ENCODE data around the gene RCBTB1. TPM values are rescaled to one million over a fixed set of nuclear protein-coding genes. Genes with fewer than 3 reads are reported as not detected.

RCBTB1 gene
- total RNA-seq, 4 donors from 2014 or later, result 13.2 to 29.1 (median 20.1) TPM

- H3K4me1 ChIP-seq, result no peaks in the 10 kb centered on the region
- H3K27ac ChIP-seq, result no peak overlapping the region
- TF ChIP-seq EP300 (IDR thresholded peaks at IDR 0.05) (no peak), CTCF (IDR thresholded peaks at IDR 0.05) (no peak), POLR2AphosphoS5 (IDR thresholded peaks at IDR 0.05) (no peak), POLR2A (IDR thresholded peaks at IDR 0.05) (no peak)
- no peak overlapping the region for H3K4me3 ChIP-seq
- H3K9me3 ChIP-seq, result no peaks in the 10 kb centered on the region
- 71 to 88% methylated on average over 8 to 10 of the region's 10 CpGs for WGBS, 2 donors (ENCODE audit: low coverage in 1 of 2)
- H3K27me3 ChIP-seq, result no peaks in the 10 kb centered on the region
- H3K36me3 ChIP-seq, result peaks cover 0 to 99% of the 10 kb centered on the region in 2 donors
- ATAC-seq, result no peak
Observed at GRCh38 chr13:49550942-49551644, 34.3 kb downstream of the RCBTB1 start.

- Histone ChIP-seq H3K27ac (no peak overlapping the region), H3K4me3 (no peak overlapping the region), H3K27me3 (no peaks in the 10 kb centered on the region), H3K4me1 (no peaks in the 10 kb centered on the region), H3K9me3 (no peaks in the 10 kb centered on the region), H3K36me3 (peaks cover 0 to 100% of the 10 kb centered on the region in 2 donors)
- TF ChIP-seq CTCF (IDR thresholded peaks at IDR 0.05) (peak in 3 of 4 experiments; percentile 14 to 36 (median 27)), POLR2AphosphoS5 (IDR thresholded peaks at IDR 0.05) (no peak)
- ATAC-seq, result peak; percentile 31
- 77 to 100% methylated on average over 2 to 15 of the region's 15 CpGs for WGBS, 2 donors (ENCODE audit: low coverage in 1 of 2)
Observed at GRCh38 chr13:49549289-49549688, 36.1 kb downstream of the RCBTB1 start.

- Histone ChIP-seq H3K27me3 (no peaks in the 10 kb centered on the region), H3K4me3 (no peak overlapping the region), H3K36me3 (peaks cover 0 to 100% of the 10 kb centered on the region in 2 donors), H3K4me1 (no peaks in the 10 kb centered on the region), H3K9me3 (no peaks in the 10 kb centered on the region), H3K27ac (no peak overlapping the region)
- ATAC-seq, result no peak
- no peak for TF ChIP-seq POLR2A (IDR thresholded peaks at IDR 0.05)
- no peak for TF ChIP-seq CTCF (IDR thresholded peaks at IDR 0.05)
- no peak for TF ChIP-seq EP300 (IDR thresholded peaks at IDR 0.05)
- no peak for TF ChIP-seq POLR2AphosphoS5 (IDR thresholded peaks at IDR 0.05)
- 92 to 93% methylated on average over 7 to 9 of the region's 9 CpGs for WGBS, 2 donors (ENCODE audit: low coverage in 1 of 2)
Observed at GRCh38 chr13:49546561-49546960, 38.8 kb downstream of the RCBTB1 start.

- Histone ChIP-seq H3K27ac (no peak overlapping the region), H3K4me1 (no peaks in the 10 kb centered on the region), H3K36me3 (peaks cover 3 to 100% of the 10 kb centered on the region in 2 donors), H3K9me3 (no peaks in the 10 kb centered on the region), H3K27me3 (no peaks in the 10 kb centered on the region), H3K4me3 (no peak overlapping the region)
- ATAC-seq, result no peak
- TF ChIP-seq POLR2A (IDR thresholded peaks at IDR 0.05) (no peak), POLR2AphosphoS5 (IDR thresholded peaks at IDR 0.05) (no peak), CTCF (IDR thresholded peaks at IDR 0.05) (no peak), EP300 (IDR thresholded peaks at IDR 0.05) (no peak)
- WGBS, 2 donors (ENCODE audit: low coverage in 1 of 2), result 83 to 89% methylated on average over 3 to 4 of the region's 4 CpGs
Observed at GRCh38 chr13:49545661-49546060, 39.7 kb downstream of the RCBTB1 start.

GRCh38 chr13:49543656-49544055 lies 41.7 kb downstream of the RCBTB1 start:
- no peaks in the 10 kb centered on the region for H3K27me3 ChIP-seq
- 95 to 100% methylated on average over 1 to 3 of the region's 3 CpGs for WGBS, 2 donors (ENCODE audit: low coverage in 1 of 2)
- H3K27ac ChIP-seq, result no peak overlapping the region
- TF ChIP-seq CTCF (IDR thresholded peaks at IDR 0.05), result no peak
- no peak for TF ChIP-seq POLR2A (IDR thresholded peaks at IDR 0.05)
- TF ChIP-seq EP300 (IDR thresholded peaks at IDR 0.05), result no peak
- TF ChIP-seq POLR2AphosphoS5 (IDR thresholded peaks at IDR 0.05), result no peak
- peaks cover 0 to 5% (median 0%) of the 10 kb centered on the region in 3 donors for H3K4me1 ChIP-seq
- H3K9me3 ChIP-seq, result no peaks in the 10 kb centered on the region
- H3K36me3 ChIP-seq, result peaks cover 7 to 94% of the 10 kb centered on the region in 2 donors
- ATAC-seq, result no peak
- H3K4me3 ChIP-seq, result no peak overlapping the region

Measured in gastroesophageal sphincter (tissue), 4 donors.